Endometrium (tissue), 2 donors: ENCODE results near the gene MAPRE3.

Experiments
- FAIRE-seq: peaks from 2 replicates; lab custom pipeline; 2012; peaks lifted over from hg19 to GRCh38; lab: Jason Lieb, UNC
- donor health status: control.
- donor health status: control.

Gene MAPRE3

GRCh38 chr2:26950246-26950645 is 20.2 kb upstream of the MAPRE3 start:
- FAIRE-seq, result no peak

- no peak for FAIRE-seq
These were observed 19.2 kb upstream of the MAPRE3 start for GRCh38 chr2:26951236-26951635.

GRCh38 chr2:26952374-26952773 is 18.1 kb upstream of the MAPRE3 start:
- no peak for FAIRE-seq

GRCh38 chr2:26954135-26954534 is 16.3 kb upstream of the MAPRE3 start:
- FAIRE-seq, result no peak

GRCh38 chr2:26957041-26957440 is 13.4 kb upstream of the MAPRE3 start:
- no peak for FAIRE-seq

- no peak for FAIRE-seq
These were observed 12.9 kb upstream of the MAPRE3 start for GRCh38 chr2:26957534-26957933.

- FAIRE-seq, result no peak
These were observed 11.1 kb upstream of the MAPRE3 start for GRCh38 chr2:26959331-26959730.

- no peak for FAIRE-seq
These were observed 5.8 kb upstream of the MAPRE3 start for GRCh38 chr2:26964446-26965130.

- no peak for FAIRE-seq
These were observed 2.4 kb upstream of the MAPRE3 start for GRCh38 chr2:26968001-26968400.

GRCh38 chr2:26969077-26969844 is 1.2 kb upstream of the MAPRE3 start:
- no peak for FAIRE-seq

- no peak for FAIRE-seq
These were observed 641 bp downstream of the MAPRE3 start for GRCh38 chr2:26970928-26971627.

GRCh38 chr2:26971911-26972786 is 1.7 kb downstream of the MAPRE3 start:
- no peak for FAIRE-seq

- no peak for FAIRE-seq
These were observed 3.9 kb downstream of the MAPRE3 start for GRCh38 chr2:26974352-26974751.

- no peak for FAIRE-seq
These were observed 4.7 kb downstream of the MAPRE3 start for GRCh38 chr2:26975102-26975501.

GRCh38 chr2:26975656-26976055 is 5.2 kb downstream of the MAPRE3 start:
- FAIRE-seq, result no peak

GRCh38 chr2:26976237-26976636 is 5.8 kb downstream of the MAPRE3 start:
- FAIRE-seq, result no peak

- FAIRE-seq, result no peak
These were observed 6.6 kb downstream of the MAPRE3 start for GRCh38 chr2:26977012-26977411.

- FAIRE-seq, result no peak
These were observed 7.7 kb downstream of the MAPRE3 start for GRCh38 chr2:26978061-26978596.

- no peak for FAIRE-seq
These were observed 9.3 kb downstream of the MAPRE3 start for GRCh38 chr2:26979741-26980140.

- FAIRE-seq, result no peak
These were observed 10.5 kb downstream of the MAPRE3 start for GRCh38 chr2:26980971-26981370.

GRCh38 chr2:26982102-26982742 is 11.8 kb downstream of the MAPRE3 start:
- FAIRE-seq, result no peak
